ACC112 (cell line): Measurements from ENCODE around the gene TUBB2A.
"Not testable (repeated sequence)": the region's sequence is repeated elsewhere in the genome, so short reads cannot be mapped to it uniquely, and the experiment has no call there.

Source experiments
- H2AFZ ChIP-seq: fragments of 200-600 bp; sonication (generic); one replicate; pipeline ENCODE4 v1.6.0; 2017; ENCODE audit warnings: antibody characterized with exemption, low read length; ENCODE audit not compliant: unreplicated experiment
- H3K27ac ChIP-seq: fragments of 200-600 bp; sonication (generic); 2 replicates; pipeline ENCODE4 v1.5.1; 2014; ENCODE audit warnings: low read depth, mild to moderate bottlenecking, antibody characterized with exemption, low read length, moderate library complexity
- H3K27me3 ChIP-seq: fragments of 200-600 bp; sonication (generic); 2 replicates; pipeline ENCODE4 v1.6.1; 2014; ENCODE audit warnings: mild to moderate bottlenecking, antibody characterized with exemption, low read length, moderate library complexity, mixed read lengths; ENCODE audit not compliant: insufficient read depth
- H3K36me3 ChIP-seq: fragments of 200-600 bp; sonication (generic); 2 replicates; pipeline ENCODE4 v1.6.1; 2016; ENCODE audit warnings: mild to moderate bottlenecking, antibody characterized with exemption, low read length, moderate library complexity, mixed read lengths; ENCODE audit not compliant: insufficient read depth
- H3K4me1 ChIP-seq: fragments of 200-600 bp; sonication (generic); one replicate; pipeline ENCODE4 v1.6.1; 2016; ENCODE audit warnings: low read length, mixed read lengths; ENCODE audit not compliant: insufficient read depth, unreplicated experiment, control insufficient read depth
- H3K4me3 ChIP-seq: fragments of 200-600 bp; sonication (generic); 2 replicates; pipeline ENCODE4 v1.5.1; 2014; ENCODE audit warnings: mild to moderate bottlenecking, low read depth, low read length
- H3K79me2 ChIP-seq: fragments of 200-600 bp; sonication (generic); one replicate; pipeline ENCODE4 v1.6.0; 2016; ENCODE audit warnings: low read length; ENCODE audit not compliant: control insufficient read depth, unreplicated experiment, insufficient read depth

TUBB2A gene

GRCh38 chr6:3195695-3196497 is 38.6 kb upstream of the TUBB2A start:
- Histone ChIP-seq H3K27me3 (no peaks in the 10 kb centered on the region), H3K4me1 (no peaks in the 10 kb centered on the region), H3K79me2 (no peaks in the 10 kb centered on the region), H3K27ac (no peak overlapping the region), H3K4me3 (no peak overlapping the region), H3K36me3 (no peaks in the 10 kb centered on the region), H2AFZ (no peak overlapping the region)

- Histone ChIP-seq H3K27me3 (no peaks in the 10 kb centered on the region), H3K4me1 (no peaks in the 10 kb centered on the region), H3K27ac (no peak overlapping the region), H3K4me3 (no peak overlapping the region), H2AFZ (no peak overlapping the region), H3K36me3 (no peaks in the 10 kb centered on the region), H3K79me2 (no peaks in the 10 kb centered on the region)
Measured at GRCh38 chr6:3195420-3195694, 38.0 kb upstream of the TUBB2A start.

DNA sequence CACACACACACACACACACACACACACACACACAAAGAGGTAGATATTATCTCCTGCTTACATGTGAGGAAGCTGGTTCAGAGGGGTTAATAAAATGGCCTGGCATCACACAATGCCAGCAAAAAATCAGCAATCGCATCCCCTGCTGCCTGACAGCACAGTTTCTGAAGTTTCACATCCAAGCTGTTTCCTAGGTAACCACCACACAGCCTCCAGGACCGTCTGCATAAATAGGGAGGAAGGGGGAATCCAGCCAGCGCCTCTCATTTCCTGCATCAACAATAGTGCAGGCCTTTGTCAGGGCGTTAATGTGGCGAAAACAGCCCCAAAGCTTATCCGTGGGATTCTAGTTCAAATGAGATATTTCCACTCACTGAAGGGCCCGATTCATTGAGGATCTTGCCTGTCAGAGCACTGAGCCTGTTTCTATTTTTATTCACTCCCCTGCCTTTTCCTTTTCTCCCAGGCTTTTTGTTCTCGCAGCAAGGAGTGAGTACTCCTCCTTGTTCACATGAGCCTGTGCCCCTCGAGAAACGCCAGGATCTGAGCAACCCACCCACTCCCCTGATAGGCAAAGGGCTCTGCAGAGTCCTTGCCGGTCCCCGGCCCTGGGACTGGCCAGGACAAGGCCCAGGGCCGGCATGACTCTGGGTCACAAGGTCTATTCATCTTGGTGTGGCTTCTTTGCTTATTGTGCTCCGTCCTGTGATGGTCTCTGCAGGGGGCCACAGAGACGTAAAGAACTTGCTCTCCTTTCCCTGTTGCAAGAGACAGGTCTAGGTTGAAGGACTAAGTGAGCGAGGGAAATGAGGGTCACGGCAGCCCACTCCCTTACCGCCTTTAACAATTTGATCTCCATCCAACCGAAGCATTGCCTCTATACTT is 37.4 kb upstream of the TUBB2A start:
- Histone ChIP-seq H3K27ac (no peak overlapping the region), H3K79me2 (no peaks in the 10 kb centered on the region), H3K36me3 (no peaks in the 10 kb centered on the region), H3K4me1 (no peaks in the 10 kb centered on the region), H3K4me3 (no peak overlapping the region), H2AFZ (no peak overlapping the region), H3K27me3 (no peaks in the 10 kb centered on the region)

- no peak overlapping the region for H3K4me3 ChIP-seq
- H3K79me2 ChIP-seq, result no peaks in the 10 kb centered on the region
- H3K36me3 ChIP-seq, result no peaks in the 10 kb centered on the region
- no peaks in the 10 kb centered on the region for H3K4me1 ChIP-seq
- no peak overlapping the region for H3K27ac ChIP-seq
- no peaks in the 10 kb centered on the region for H3K27me3 ChIP-seq
- no peak overlapping the region for H2AFZ ChIP-seq
Measured at GRCh38 chr6:3193102-3193849, 35.9 kb upstream of the TUBB2A start.

GRCh38 chr6:3190779-3191178 is 33.4 kb upstream of the TUBB2A start:
- Histone ChIP-seq H3K4me3 (no peak overlapping the region), H2AFZ (no peak overlapping the region), H3K4me1 (no peaks in the 10 kb centered on the region)

GRCh38 chr6:3190056-3190455 is 32.7 kb upstream of the TUBB2A start:
- Histone ChIP-seq H2AFZ (no peak overlapping the region), H3K27me3 (peaks cover 12% of the 10 kb centered on the region; the same call in 1 of the 2 replicates), H3K4me3 (no peak overlapping the region), H3K4me1 (no peaks in the 10 kb centered on the region), H3K27ac (no peak overlapping the region), H3K36me3 (no peaks in the 10 kb centered on the region), H3K79me2 (no peaks in the 10 kb centered on the region)

More at GRCh38 chr6:3190779-3191178, 33.4 kb upstream of the TUBB2A start:
- peaks cover 12% of the 10 kb centered on the region; the same call in 1 of the 2 replicates for H3K27me3 ChIP-seq
- H3K79me2 ChIP-seq, result no peaks in the 10 kb centered on the region
- no peak overlapping the region for H3K27ac ChIP-seq
- no peaks in the 10 kb centered on the region for H3K36me3 ChIP-seq

DNA sequence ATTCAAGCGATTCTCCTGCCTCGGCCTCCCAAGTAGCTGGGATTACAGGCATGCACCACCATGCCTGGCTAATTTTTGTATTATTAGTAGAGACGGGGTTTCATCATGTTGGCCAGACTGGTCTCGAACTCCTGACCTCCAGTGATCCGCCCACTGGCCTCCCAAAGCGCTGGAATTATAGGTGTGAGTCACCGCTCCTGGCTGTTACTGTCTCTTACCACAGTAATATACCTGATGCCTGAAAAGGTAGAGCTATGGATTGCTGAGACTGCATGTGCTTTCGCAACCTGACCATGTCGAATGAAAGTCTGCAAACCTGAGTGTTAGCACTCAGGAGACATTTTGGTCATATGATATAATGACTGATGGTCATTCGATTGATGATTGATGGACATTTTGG is 31.8 kb upstream of the TUBB2A start:
- not testable (repeated sequence) for H3K4me1 ChIP-seq, H3K79me2 ChIP-seq, H3K27ac ChIP-seq, H2AFZ ChIP-seq, H3K36me3 ChIP-seq, H3K4me3 ChIP-seq
- H3K27me3 ChIP-seq, result peaks cover 12% of the 10 kb centered on the region; the same call in 1 of the 2 replicates

- no peaks in the 10 kb centered on the region for H3K4me1 ChIP-seq
- H3K79me2 ChIP-seq, result no peaks in the 10 kb centered on the region
- no peak overlapping the region for H2AFZ ChIP-seq
- no peaks in the 10 kb centered on the region for H3K36me3 ChIP-seq
- peaks cover 12% of the 10 kb centered on the region for H3K27me3 ChIP-seq
- H3K4me3 ChIP-seq, result no peak overlapping the region
- H3K27ac ChIP-seq, result no peak overlapping the region
Measured at GRCh38 chr6:3188262-3188661, 30.9 kb upstream of the TUBB2A start.

- Histone ChIP-seq H3K4me3 (no peak overlapping the region), H3K79me2 (no peaks in the 10 kb centered on the region), H3K4me1 (no peaks in the 10 kb centered on the region), H2AFZ (no peak overlapping the region), H3K36me3 (no peaks in the 10 kb centered on the region), H3K27ac (no peak overlapping the region), H3K27me3 (peaks cover 12% of the 10 kb centered on the region)
Measured at GRCh38 chr6:3186974-3187382, 29.6 kb upstream of the TUBB2A start.

DNA sequence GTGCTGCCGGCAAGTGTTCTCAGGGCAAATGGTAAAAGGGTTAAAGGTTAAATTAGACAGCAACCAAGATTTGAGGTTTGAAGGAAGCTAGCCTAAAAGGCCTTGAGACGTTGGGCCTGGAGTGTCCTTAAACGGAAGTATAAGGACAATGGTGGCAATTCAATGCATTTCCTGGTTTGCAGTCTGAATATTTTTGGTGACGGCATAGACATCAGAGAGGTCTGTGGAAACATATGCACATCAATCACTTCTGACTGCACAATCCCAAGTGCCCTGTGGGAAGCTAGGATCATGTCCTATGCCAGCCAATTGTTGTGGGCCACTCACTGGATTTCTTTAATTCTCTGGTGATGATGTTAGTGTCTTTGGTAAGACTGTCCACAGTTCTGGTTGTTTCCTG is 25.7 kb upstream of the TUBB2A start:
- no peak overlapping the region for H3K27ac ChIP-seq

More for the DNA sequence above, 25.7 kb upstream of the TUBB2A start:
- peaks cover 12% of the 10 kb centered on the region for H3K27me3 ChIP-seq
- H3K36me3 ChIP-seq, result no peaks in the 10 kb centered on the region
- no peaks in the 10 kb centered on the region for H3K79me2 ChIP-seq
- H3K4me3 ChIP-seq, result no peak overlapping the region
- H3K4me1 ChIP-seq, result no peaks in the 10 kb centered on the region
- H2AFZ ChIP-seq, result no peak overlapping the region
